ENCODE data around the gene TRIM56. TPM values are rescaled to one million over a fixed set of nuclear protein-coding genes. Genes with fewer than 3 reads are reported as not detected.
"Not testable (repeated sequence)": the region's sequence is repeated elsewhere in the genome, so short reads cannot be mapped to it uniquely, and the experiment has no call there.

TRIM56 gene
- total RNA-seq, 2 experiments from 2014 or later = 29.9 to 31.8 TPM

- H3K36me3 Mint-ChIP-seq (ENCODE audit: low read depth) = no peaks in the 10 kb centered on the region
- intact Hi-C loops (cut with DNase I, micrococcal nuclease) = no loop called here
- DNase-seq (no peak), ATAC-seq (ENCODE audit: poor library complexity) (no peak)
- Histone ChIP-seq H3K4me3 (ENCODE audit: low read length) (no peak overlapping the region), H3K27me3 (ENCODE audit: control insufficient read depth in 1 of 2, insufficient read depth in 2 of 2, low read length in 2 of 2) (peaks cover 16 to 17% of the 10 kb centered on the region in 2 experiments), H3K36me3 (ENCODE audit: insufficient read depth, low read length) (no peaks in the 10 kb centered on the region), H3K27ac (ENCODE audit: low read depth in 1 of 2, low read length in 2 of 2) (no peak overlapping the region), H3K9me3 (ENCODE audit: control insufficient read depth in 1 of 2, insufficient read depth in 1 of 2, low read length in 2 of 2) (peaks cover 0 to 4% of the 10 kb centered on the region in 2 experiments), H3K4me1 (ENCODE audit: insufficient read depth, low read length) (peaks cover 4% of the 10 kb centered on the region)
- no peak overlapping the region for H3K4me3 Mint-ChIP-seq
- TF ChIP-seq CTCF (IDR thresholded peaks at IDR 0.05) = no peak
- no peaks in the 10 kb centered on the region for H3K4me1 Mint-ChIP-seq (ENCODE audit: low read depth)
- POLR2A ChIA-PET = no interaction called here
- no peak overlapping the region for H3K27ac Mint-ChIP-seq
- no peaks in the 10 kb centered on the region for H3K9me3 Mint-ChIP-seq
- peaks cover 45% of the 10 kb centered on the region for H3K27me3 Mint-ChIP-seq
- CTCF ChIA-PET = no interaction called here
Measured at GRCh38 chr7:101118856-101119255, 33.6 kb downstream of the TRIM56 start.

GRCh38 chr7:101119876-101120275 is 34.6 kb downstream of the TRIM56 start:
- POLR2A ChIA-PET = no interaction called here

GRCh38 chr7:101120315-101120714 is 35.0 kb downstream of the TRIM56 start:
- no peak overlapping the region for H3K27ac ChIP-seq (ENCODE audit: low read depth in 1 of 2, low read length in 2 of 2)
- ATAC-seq (ENCODE audit: poor library complexity) = no peak
- Mint-ChIP-seq H3K27me3 (peaks cover 55% of the 10 kb centered on the region), H3K4me1 (ENCODE audit: low read depth) (peaks cover 7% of the 10 kb centered on the region), H3K36me3 (ENCODE audit: low read depth) (no peaks in the 10 kb centered on the region), H3K27ac (no peak overlapping the region), H3K9me3 (no peaks in the 10 kb centered on the region), H3K4me3 (no peak overlapping the region)
- H3K27me3 ChIP-seq (ENCODE audit: control insufficient read depth in 1 of 2, insufficient read depth in 2 of 2, low read length in 2 of 2) = peaks cover 24 to 27% of the 10 kb centered on the region in 2 experiments
- no peaks in the 10 kb centered on the region for H3K36me3 ChIP-seq (ENCODE audit: insufficient read depth, low read length)
- intact Hi-C loops (cut with DNase I, micrococcal nuclease) = no loop called here
- ChIA-PET CTCF (no interaction called here), POLR2A (no interaction called here)
- peaks cover 0 to 3% of the 10 kb centered on the region in 2 experiments for H3K9me3 ChIP-seq (ENCODE audit: control insufficient read depth in 1 of 2, insufficient read depth in 1 of 2, low read length in 2 of 2)
- no peak for TF ChIP-seq CTCF (IDR thresholded peaks at IDR 0.05)
- H3K4me1 ChIP-seq (ENCODE audit: insufficient read depth, low read length) = peaks cover 14% of the 10 kb centered on the region
- no peak for DNase-seq
- H3K4me3 ChIP-seq (ENCODE audit: low read length) = no peak overlapping the region

More at GRCh38 chr7:101119876-101120275, 34.6 kb downstream of the TRIM56 start:
- H3K4me3 Mint-ChIP-seq = no peak overlapping the region
- Histone ChIP-seq H3K36me3 (ENCODE audit: insufficient read depth, low read length) (no peaks in the 10 kb centered on the region), H3K4me3 (ENCODE audit: low read length) (no peak overlapping the region), H3K27ac (ENCODE audit: low read depth in 1 of 2, low read length in 2 of 2) (no peak overlapping the region), H3K4me1 (ENCODE audit: insufficient read depth, low read length) (peaks cover 12% of the 10 kb centered on the region), H3K9me3 (ENCODE audit: control insufficient read depth in 1 of 2, insufficient read depth in 1 of 2, low read length in 2 of 2) (peaks cover 0 to 4% of the 10 kb centered on the region in 2 experiments), H3K27me3 (ENCODE audit: control insufficient read depth in 1 of 2, insufficient read depth in 2 of 2, low read length in 2 of 2) (peaks cover 20 to 22% of the 10 kb centered on the region in 2 experiments)
- intact Hi-C loops (cut with DNase I, micrococcal nuclease) = no loop called here
- no peaks in the 10 kb centered on the region for H3K9me3 Mint-ChIP-seq
- DNase-seq (no peak), ATAC-seq (ENCODE audit: poor library complexity) (no peak)
- TF ChIP-seq CTCF (IDR thresholded peaks at IDR 0.05) = no peak
- no peaks in the 10 kb centered on the region for H3K36me3 Mint-ChIP-seq (ENCODE audit: low read depth)
- peaks cover 51% of the 10 kb centered on the region for H3K27me3 Mint-ChIP-seq
- H3K4me1 Mint-ChIP-seq (ENCODE audit: low read depth) = peaks cover 6% of the 10 kb centered on the region
- no peak overlapping the region for H3K27ac Mint-ChIP-seq
- CTCF ChIA-PET = interaction anchor here (0.6 kb wide), 1 partner anchor 95 kb away, joined by 4 read pairs; no protein-coding TSS in a partner anchor

- H3K9me3 ChIP-seq (ENCODE audit: control insufficient read depth in 1 of 2, insufficient read depth in 1 of 2, low read length in 2 of 2); H3K27ac ChIP-seq (ENCODE audit: low read depth in 1 of 2, low read length in 2 of 2); CTCF ChIA-PET; H3K4me3 Mint-ChIP-seq; H3K36me3 ChIP-seq (ENCODE audit: insufficient read depth, low read length); DNase-seq; H3K27ac Mint-ChIP-seq; H3K36me3 Mint-ChIP-seq (ENCODE audit: low read depth); ATAC-seq (ENCODE audit: poor library complexity); H3K4me3 ChIP-seq (ENCODE audit: low read length); POLR2A ChIA-PET; H3K9me3 Mint-ChIP-seq; intact Hi-C loops (cut with DNase I, micrococcal nuclease): not testable (repeated sequence)
- Histone ChIP-seq H3K4me1 (ENCODE audit: insufficient read depth, low read length) (peaks cover 22% of the 10 kb centered on the region), H3K27me3 (ENCODE audit: control insufficient read depth in 1 of 2, insufficient read depth in 2 of 2, low read length in 2 of 2) (peaks cover 29 to 32% of the 10 kb centered on the region in 2 experiments)
- peaks cover 15% of the 10 kb centered on the region for H3K4me1 Mint-ChIP-seq (ENCODE audit: low read depth)
- peaks cover 65% of the 10 kb centered on the region for H3K27me3 Mint-ChIP-seq
Measured at GRCh38 chr7:101121631-101121990, 36.3 kb downstream of the TRIM56 start.

Data from CD4-positive, alpha-beta T cell (primary cell).